Measurements from ENCODE around the gene TNFAIP1.

DNA sequence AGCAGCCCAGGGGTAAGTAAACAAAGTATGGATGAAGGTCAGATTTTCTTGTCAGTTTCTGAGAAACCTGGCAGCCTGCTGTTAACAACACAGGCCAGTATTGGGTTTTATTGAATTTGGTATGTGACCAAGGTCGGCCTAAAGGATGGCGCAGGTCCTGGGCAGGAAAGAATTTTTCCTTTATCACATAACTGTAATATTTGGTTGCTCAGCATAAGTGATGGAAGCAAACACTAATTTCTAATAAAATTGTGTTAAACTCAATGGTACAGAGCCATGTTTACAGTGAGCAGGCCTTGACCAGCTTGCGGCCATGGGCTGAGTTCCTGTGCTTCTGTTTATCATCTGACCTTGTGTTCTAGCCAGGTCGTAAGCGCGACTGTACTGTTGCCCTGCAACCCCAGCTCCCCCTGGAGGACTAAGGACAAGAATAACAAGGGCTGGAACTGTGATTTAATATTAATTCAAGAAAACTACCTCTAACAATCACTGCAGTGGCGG is 11.2 kb downstream of the TNFAIP1 start:
- TF ChIP-seq, protein P1, sequence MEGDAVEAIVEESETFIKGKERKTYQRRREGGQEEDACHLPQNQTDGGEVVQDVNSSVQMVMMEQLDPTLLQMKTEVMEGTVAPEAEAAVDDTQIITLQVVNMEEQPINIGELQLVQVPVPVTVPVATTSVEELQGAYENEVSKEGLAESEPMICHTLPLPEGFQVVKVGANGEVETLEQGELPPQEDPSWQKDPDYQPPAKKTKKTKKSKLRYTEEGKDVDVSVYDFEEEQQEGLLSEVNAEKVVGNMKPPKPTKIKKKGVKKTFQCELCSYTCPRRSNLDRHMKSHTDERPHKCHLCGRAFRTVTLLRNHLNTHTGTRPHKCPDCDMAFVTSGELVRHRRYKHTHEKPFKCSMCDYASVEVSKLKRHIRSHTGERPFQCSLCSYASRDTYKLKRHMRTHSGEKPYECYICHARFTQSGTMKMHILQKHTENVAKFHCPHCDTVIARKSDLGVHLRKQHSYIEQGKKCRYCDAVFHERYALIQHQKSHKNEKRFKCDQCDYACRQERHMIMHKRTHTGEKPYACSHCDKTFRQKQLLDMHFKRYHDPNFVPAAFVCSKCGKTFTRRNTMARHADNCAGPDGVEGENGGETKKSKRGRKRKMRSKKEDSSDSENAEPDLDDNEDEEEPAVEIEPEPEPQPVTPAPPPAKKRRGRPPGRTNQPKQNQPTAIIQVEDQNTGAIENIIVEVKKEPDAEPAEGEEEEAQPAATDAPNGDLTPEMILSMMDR (IDR thresholded peaks at IDR 0.05 in 4 of 5, conservative IDR thresholded peaks at IDR 0.05 in 1 of 5): peak in 1 of 5 experiments; percentile 18
- no peak for TF ChIP-seq POLR2A (IDR thresholded peaks at IDR 0.05)
